HL-60/S4 treated with phorbol 12-myristate 13-acetate at 8.2 ng/mL for 4 days and 3 days (cell line): Measurements from ENCODE around the gene IRAK1BP1.
"Not testable (repeated sequence)": the region's sequence is repeated elsewhere in the genome, so short reads cannot be mapped to it uniquely, and the experiment has no call there.

ENCODE experiments used
- in situ Hi-C: fragments of 300-500 bp; cut with MboI; formaldehyde crosslinking; loops from 2 replicates; pipeline ENCODE4 v1.15.0; 2022; ENCODE audit warnings: low sequenced_read_pairs

The IRAK1BP1 gene, protein sequence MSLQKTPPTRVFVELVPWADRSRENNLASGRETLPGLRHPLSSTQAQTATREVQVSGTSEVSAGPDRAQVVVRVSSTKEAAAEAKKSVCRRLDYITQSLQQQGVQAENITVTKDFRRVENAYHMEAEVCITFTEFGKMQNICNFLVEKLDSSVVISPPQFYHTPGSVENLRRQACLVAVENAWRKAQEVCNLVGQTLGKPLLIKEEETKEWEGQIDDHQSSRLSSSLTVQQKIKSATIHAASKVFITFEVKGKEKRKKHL

DNA sequence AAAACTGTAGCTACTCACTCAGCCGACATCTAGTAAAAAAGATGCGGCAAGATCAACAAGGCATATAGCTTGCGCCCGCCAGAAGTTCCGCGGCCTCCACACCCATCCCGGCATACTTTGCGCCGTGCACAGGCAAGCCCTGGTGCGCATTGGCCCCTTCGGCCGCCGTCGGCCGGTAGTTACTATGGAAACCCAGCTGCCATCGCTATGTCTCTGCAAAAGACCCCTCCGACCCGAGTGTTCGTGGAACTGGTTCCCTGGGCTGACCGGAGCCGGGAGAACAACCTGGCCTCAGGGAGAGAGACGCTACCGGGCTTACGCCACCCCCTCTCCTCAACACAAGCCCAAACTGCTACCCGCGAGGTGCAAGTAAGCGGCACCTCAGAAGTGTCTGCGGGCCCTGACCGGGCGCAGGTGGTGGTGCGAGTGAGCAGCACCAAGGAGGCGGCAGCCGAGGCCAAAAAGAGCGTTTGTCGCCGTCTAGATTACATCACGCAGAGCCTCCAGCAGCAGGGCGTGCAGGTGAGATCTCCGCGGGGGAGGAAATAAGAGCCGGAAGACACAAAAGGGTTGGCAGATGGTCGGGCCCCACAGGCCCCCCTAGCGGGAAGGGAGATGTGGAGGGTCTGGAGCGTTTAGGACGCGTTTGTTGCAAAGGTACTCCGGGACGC lies at the start of gene IRAK1BP1:
IRAK1BP1 (plus strand) TSS at position 182 of the 671 bp plus-strand sequence; CDS start at position 208, 26 bp downstream.
- in situ Hi-C loops = no loop called here

DNA sequence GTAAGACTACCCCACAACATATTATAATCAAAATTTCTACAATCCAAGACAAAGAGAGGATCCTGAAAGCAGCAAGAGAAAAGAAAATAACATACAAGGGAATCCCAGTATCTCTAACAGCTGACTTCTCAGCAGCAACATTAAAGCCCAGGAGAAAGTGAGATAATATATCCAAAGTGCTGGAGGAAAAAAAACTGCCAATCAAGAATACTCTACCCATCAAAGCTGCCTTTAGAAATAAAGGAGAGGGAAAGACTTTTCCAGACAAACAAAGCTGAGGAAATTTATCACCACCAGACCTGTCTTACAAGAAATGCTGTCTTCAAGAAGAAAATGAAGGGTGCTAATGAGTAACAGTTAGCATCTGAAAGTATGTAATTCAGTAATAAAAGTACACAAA lies 43.3 kb upstream of the IRAK1BP1 start:
- in situ Hi-C loops = no loop called here

DNA sequence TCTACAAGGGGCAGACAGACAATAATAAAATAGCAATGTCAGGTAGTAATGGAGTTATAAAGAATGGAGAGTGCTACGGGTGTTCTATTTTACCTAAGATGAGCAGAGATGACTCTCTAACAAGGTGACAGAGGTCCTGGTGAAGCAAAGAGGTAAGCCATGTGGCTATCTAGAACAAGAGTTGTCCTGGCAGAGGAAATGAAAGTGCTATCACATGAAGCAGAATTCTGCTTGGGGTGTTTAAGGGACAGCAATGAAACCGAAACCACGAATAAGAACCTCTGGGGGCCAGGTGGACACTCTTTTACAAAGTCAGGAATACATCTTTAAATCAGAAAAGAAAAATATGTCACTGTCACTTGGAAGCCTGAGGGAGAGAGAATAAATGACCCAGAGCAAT lies 37.9 kb upstream of the IRAK1BP1 start:
- in situ Hi-C loops = no loop called here

DNA sequence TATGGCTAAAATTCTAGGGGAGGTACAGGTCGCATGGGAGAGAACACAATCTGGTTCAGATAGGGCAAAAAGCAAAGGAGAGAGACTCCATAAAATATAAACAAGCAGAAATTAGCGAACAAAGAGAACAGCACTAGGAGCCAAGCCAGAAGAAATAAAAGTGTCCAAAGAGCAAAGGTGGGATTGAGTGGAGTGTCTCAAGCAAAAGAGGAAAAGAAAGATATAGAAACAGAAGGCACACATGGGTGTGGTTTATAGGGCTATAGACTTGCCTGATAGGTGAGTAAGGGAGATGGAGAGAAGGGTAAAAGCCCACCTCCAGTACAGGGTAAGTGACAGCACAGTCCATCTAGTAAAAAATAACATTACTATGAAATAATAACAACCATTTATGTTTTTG lies 36.5 kb upstream of the IRAK1BP1 start:
- in situ Hi-C loops = no loop called here

DNA sequence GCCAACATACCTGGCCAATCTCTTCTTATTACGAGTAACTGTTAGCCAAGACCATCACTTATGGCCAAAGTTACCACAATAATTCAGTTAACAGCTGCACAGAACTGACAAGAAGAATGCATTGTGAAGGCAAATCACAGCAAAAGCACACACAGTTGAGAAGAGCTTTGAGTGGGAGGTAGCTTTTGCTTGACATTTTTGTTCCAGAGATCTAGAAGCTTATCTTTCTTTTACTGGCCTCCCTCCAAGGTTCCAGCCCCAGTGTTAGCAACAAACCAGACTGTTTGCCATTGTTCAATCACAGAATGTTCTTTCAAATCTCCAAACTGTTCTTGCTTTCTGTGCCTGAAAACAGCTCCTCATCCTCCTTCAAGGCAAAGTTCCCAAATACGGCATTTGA lies 35.9 kb upstream of the IRAK1BP1 start:
- in situ Hi-C loops = no loop called here

DNA sequence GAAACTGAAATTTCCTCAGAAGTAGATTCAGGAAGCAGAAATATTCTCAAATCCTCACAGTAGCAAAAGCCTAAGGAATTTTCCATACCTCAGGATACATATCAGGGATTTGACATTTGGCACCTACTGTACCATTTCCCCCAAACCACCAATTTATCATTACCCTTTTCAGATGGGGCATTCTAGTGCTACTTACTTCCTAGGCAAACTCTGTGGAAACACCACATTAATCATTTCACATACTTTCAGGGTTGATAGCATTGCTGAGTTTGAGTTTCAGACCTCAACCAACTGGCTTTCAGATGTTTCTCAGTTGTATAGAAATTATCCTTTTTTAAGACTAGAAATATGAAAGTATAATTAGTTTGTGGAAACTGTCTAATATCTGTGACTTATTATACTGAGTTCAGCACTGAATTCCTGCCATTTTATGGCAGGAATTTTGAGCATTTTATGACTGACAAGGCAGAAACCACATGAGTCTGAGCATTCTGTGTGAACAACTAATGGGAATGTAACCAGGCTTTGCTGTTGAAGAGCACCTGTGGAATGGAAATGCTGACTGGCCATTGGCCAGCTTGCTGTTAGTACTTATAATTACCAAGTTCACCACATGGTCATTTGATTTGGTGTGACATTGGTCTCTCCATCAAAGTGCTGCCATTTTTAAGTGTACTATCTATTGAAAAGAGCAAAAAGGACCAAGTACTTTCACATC lies 35.1 kb upstream of the IRAK1BP1 start:
- in situ Hi-C loops = no loop called here

DNA sequence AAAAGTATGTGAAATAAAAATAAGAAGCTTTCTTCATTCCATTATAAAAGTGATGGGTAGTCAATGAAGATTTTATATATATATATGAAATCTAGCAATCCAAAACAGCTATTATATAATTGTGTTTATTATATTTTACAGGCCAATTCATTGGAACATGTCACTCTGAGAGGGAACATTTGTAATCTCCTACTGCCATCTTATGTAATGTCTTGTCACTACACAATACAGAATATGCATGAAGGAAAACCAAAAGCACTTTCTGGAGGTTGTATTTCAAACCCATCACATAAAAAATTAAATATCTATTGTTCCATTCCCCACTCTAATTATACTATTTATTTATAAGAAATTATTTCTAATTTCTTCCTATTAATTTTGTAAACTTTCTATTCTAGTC lies 31.5 kb upstream of the IRAK1BP1 start:
- in situ Hi-C loops = no loop called here

DNA sequence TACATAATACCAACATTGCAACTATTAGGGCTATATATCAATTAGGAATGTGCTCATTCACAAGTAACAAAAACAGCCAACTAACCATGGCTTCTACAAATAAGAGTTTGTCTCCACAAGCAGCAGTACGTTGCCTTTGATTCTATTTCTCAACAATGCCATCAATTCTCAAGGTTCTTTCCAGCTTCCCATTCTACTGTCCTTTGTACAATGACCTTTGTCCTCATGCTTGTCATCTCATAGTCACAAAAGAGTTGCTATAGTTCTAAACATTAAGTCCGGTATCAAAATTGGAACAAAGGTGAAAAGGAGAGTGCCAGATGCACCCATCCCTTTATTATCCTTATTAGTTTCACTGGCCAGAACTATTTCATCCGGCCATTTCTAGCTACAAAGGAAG lies 30.8 kb upstream of the IRAK1BP1 start:
- in situ Hi-C loops = no loop called here

DNA sequence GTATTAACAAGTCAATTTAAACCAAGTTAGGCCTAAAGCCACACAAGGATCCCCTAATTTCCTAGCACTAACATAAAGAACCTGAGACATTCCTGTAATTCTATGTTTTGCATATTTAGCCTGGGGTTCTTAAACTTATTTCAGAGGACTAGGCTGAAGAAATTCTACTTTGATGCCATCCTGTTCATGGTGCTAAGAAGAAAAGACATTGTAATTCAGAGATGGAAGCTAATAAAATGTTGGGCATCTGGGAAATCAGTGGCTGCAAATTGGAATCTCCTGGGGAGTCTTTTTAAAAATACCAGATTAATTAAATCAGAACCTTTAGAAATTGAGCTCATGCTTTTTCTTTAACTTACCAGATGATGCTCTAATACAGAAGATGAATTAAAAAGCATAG lies 26.2 kb upstream of the IRAK1BP1 start:
- in situ Hi-C loops = no loop called here

DNA sequence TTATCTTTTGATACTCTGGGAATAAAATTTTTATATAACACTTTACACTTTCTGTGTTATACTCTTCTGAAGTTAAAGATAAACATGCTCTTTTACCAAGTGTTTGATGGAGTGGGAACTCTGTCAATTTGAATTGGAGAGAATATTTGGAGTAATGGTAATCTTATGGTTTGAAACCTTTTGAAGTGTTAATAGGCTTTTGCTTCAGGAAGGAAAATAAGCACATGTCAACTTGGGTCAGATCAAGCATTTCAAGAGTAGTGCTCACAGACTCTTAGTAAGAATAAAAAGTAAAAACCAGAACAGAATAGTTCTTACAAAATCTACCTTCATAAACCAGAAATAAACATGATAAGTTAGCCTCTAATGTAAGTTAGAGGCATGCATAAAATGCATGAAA lies 24.4 kb upstream of the IRAK1BP1 start:
- in situ Hi-C loops = no loop called here

DNA sequence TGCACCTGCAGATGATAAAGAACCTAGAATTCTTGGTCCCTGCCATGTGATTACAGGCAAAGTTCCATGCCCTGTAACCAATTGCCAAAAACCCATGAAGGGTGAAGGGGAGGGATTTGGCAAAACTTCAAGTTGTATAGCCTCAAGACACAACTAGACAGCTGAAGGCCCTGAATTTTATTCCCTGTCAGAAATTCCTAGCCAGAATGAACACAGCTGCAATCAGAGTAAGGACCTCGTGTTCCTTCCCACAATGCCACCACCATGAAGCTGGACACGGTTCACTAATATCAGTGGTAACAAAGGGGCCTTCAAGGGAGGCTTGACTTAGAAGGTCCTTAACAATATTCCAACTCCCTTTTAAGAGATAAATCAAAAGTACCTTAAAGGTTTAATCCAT lies 22.5 kb upstream of the IRAK1BP1 start:
- in situ Hi-C loops = no loop called here

DNA sequence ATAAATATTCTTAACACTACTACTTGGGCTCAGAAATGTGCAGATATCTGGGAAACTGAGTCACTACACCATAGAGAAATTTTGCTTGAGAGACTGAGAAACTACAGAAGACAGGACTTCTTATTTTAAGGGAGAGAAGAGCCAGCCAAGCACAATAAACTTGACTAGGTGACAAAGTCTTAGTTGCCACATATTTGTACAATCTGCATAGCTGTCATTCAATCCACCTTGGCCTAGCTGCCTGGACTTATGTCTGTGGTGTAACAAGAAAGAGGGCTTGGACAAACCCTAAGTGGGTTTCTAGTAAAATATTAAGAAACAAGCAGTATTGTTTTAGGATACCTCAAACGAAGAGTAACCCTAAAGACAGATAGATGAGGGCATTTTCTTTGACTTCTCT lies 21.8 kb upstream of the IRAK1BP1 start:
- in situ Hi-C loops = no loop called here

DNA sequence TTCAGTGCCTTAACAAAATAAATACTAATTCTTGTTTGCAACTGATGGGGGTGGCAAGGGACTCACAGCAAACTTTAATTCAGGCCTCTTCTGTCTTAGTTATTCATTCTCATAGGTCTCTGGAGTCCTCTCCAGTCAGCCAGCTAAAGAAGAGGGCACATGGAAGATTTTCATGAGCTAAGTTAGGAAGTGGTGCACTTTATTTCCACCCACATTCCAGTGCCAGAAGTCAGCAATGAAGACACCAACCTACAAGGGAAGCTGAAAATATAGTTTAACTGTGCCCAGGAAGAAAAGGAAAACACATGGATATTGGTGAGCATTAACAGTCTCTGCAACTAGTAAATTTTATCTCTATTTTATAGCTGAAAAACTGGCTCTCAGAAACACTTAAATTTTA lies 16.7 kb upstream of the IRAK1BP1 start:
- in situ Hi-C loops = no loop called here

DNA sequence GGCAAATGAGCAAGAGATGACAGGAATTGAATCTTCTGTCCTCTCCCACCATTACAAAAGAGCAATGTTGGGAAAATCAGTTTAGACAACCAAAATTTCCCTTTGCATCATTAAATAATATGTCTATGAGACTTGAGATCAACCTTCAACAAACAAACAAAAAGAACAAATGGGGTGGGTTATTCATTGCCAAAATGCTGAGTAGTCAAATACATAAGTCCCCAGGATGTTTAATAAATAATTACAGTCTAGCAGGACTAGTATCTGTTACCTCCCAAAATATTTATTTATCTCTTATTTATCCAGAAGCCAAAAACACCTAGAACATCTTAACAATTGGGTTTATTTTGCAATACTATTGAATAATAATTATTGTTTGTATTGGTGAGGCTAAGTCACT lies 16.2 kb upstream of the IRAK1BP1 start:
- in situ Hi-C loops = no loop called here

DNA sequence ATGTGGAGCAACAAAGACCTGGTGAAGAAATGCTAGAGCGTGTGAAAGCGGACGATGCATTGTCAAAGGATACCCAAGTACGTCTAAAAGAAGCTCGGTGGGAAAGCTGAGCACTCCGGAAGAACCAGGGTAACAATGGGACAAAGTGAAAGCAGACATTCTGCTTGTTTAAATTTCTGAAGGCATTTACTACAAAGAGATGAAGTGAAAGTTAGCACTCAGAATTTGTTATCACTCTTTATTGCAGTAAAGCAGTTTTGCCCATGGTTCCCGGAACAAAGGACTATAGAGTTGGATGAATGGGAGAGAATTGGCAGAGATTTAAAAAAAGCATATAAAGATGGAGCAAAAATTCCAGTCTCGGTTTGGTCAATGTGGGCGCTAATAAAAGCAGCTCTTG lies 12.8 kb upstream of the IRAK1BP1 start:
- in situ Hi-C loops = no loop called here

DNA sequence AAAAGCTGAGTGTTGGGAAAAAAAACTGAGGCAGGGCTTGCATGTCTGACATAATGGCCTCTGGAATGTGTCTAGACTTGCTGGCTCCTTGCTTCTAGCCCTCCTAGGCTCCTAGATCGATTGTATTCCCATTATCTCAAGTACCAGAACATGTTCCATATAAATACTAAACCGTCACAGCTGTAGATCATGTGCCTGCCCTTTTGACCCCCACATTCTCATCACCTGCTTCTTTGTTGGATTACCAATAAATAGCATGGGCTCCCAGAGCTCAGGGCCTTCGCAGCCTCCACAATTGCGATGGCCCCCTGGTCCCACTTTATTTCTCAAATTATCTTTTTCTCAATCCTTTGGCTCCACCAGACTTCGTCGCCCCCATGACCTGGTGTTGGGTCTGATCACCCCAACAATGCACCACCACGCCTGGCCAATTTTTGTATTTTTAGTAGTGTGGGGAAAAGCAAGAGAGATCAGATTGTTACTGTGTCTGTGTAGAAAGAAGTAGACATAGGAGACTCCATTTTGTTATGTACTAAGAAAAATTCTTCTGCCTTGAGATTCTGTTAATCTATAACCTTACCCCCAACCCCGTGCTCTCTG lies 8.9 kb upstream of the IRAK1BP1 start:
- in situ Hi-C loops = not testable (repeated sequence)

DNA sequence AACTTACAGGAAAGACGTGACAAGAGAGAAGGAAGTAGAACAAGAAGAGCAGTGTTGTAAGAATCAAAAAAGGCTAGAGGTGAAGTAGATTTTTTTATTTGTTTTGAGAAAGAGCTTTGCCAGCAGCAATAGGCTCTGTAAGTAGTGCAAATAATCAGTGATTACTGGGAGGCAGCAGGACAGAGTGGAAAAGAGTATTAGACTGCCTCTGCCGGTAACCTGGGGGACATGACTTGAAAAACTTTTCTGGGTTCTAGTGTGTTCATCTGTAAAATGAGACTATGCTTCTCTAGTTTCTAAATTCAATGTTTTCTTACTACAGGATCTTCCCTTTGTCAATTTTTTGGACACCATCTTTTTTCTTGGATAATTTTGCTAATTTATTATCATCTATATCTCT lies 5.8 kb upstream of the IRAK1BP1 start:
- in situ Hi-C loops = no loop called here

DNA sequence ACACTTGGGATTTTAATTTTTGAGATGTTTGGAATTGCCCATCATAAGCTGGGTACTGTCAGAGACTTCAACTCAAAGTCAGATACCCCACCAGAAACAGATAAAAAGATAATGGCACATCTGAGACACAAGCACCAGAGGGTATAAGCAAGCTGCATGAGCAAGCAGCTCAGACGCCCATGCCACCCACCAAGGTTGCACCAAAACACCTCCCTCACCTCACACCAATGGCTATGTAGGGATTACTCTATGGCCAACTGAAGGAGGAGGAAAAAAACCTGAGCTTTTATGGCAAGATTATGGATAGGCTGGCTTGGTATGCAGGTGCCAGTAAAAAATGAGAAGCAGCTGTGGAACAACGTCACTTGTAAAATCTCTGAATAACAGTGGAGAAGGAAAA lies 3.8 kb upstream of the IRAK1BP1 start:
- in situ Hi-C loops = no loop called here

DNA sequence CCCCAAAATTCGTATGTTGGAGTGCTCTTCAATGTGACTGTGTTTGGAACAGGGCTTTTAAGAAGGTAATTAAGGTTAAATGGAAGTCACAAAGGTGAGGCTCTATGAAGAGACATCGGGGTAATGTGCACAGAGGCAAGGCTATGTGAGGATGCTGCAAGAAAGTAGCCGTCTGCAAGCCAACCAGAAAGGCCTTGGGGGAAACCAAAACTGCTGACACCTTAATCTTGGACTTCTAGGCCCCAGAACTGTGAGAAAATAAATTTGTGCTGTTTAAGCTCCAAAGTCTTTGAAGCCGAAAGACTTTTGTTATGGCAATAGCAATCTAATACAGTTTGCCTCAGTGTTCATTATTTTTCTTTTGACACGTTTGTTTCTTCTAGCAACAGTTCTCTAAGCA lies 2.4 kb upstream of the IRAK1BP1 start:
- in situ Hi-C loops = no loop called here

DNA sequence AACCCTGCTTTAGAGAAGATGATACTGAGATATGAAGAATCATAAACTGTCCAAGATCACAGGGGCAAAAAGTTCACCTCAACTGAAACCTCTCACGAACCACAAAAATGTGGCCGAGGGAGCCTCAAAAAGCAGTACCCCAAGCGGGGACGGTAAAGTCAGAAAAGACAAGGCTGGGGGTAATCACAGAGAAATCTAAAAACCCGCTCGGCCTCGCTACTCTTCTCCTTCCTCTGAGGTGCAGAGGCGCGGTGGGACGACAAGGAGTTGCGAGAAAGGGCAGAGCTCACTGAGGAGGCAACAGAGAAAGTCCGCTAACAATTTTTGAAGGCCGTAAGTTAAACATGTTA lies 356 bp upstream of the IRAK1BP1 start:
- in situ Hi-C loops = no loop called here

DNA sequence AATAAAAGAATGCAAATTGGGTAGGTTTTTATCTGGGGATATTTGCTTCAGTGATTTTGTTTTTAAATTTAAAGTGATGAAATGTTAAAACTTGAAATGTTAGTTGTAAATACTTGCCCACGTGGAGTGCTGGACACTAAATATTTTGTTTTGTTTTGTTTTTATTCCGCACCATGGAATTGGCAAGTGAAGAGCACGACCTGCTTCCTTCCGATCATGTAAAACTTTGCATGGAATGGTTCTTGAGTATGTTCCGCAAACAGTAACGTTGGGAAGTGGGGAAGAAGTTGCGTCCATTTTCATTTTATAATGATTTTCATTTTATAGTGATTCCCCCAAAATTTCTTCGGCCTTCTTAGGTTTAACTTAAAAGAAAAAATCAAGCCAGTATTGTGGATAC lies 765 bp downstream of the IRAK1BP1 start:
- in situ Hi-C loops = no loop called here

DNA sequence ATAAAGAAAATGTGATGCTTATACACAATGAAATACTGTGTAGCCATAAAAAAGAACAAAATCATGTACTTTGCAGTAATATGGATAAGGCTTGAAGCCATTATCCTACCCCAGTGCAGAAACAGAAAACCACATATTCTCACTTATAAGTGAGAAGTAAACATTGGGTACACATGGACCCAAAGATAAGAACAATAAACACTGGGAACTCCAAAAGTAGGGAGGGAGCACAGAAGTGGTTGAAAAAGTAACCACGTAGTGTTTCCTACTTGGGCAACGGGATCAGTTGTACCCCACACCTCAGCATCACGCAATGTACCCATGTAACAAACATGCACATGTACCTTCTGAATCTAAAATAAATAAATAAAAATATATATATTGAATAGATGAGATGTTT lies 8.2 kb downstream of the IRAK1BP1 start:
- in situ Hi-C loops = no loop called here
